Measurements from ENCODE around the gene NAGA.

- no peak for TF ChIP-seq POLR2AphosphoS5 (IDR thresholded peaks at IDR 0.05)
- no peak for TF ChIP-seq CTCF (IDR thresholded peaks at IDR 0.05)
- TF ChIP-seq POLR2A (IDR thresholded peaks at IDR 0.05) = no peak
- no peak for TF ChIP-seq EP300 (IDR thresholded peaks at IDR 0.05)
These were observed 9.6 kb downstream of the NAGA start for GRCh38 chr22:42061041-42061440.
